ENCODE results near the gene BLOC1S5. TPM values are rescaled to one million over a fixed set of nuclear protein-coding genes. Genes with fewer than 3 reads are reported as not detected.

Gene BLOC1S5
- total and polyA plus RNA-seq, 2 of the 13 experiments (the other 11 are each of a cell fraction or from before 2014, with no cell fraction given) = 10.5 to 41.5 TPM

- H2AFZ ChIP-seq (ENCODE audit: low read length) = no peak overlapping the region
- no peaks in the 10 kb centered on the region for H3K9me3 ChIP-seq (ENCODE audit: low read length)
- CTCF ChIA-PET (ENCODE audit: low intra/inter-chr PET ratio, low total read pairs) = no interaction called here
- peaks cover 2 to 11% of the 10 kb centered on the region in 2 experiments; a peak in 3 of 5 replicates for H3K36me3 ChIP-seq (replicated peaks in 1 of 2; ENCODE audit: control insufficient read depth in 1 of 2, insufficient read depth in 2 of 2, low read length in 2 of 2)
- in situ Hi-C loops (cut with HindIII; ENCODE audit: extremely low pct_ligation_motif_present, low pct_unique_long_range_greater_than_20kb) = no loop called here
- intact Hi-C loops (cut with micrococcal nuclease; ENCODE audit: unreplicated experiment) = no loop called here
- no TSS peak for BruUV-seq (replicated peaks)
- DNase-seq (ENCODE audit: low spot score) = peak; percentile 41
- H3K27ac ChIP-seq (ENCODE audit: extremely low read length, insufficient read depth, low read length) = no peak overlapping the region
- peaks cover 29% of the 10 kb centered on the region for H3K4me1 ChIP-seq (ENCODE audit: insufficient read depth, low read length)
- ATAC-seq = peak; percentile 30; the same call in 2 of the 3 replicates
- H3K4me3 ChIP-seq (replicated peaks in 1 of 3; ENCODE audit: insufficient read depth in 1 of 3, low read depth in 2 of 3, low read length in 3 of 3) = no peak overlapping the region
- no peak for FAIRE-seq
- no peaks in the 10 kb centered on the region for H4K20me1 ChIP-seq (ENCODE audit: insufficient read depth, low read length)
- POLR2A ChIA-PET = no interaction called here
- peaks cover 6% of the 10 kb centered on the region for H3K79me2 ChIP-seq (ENCODE audit: insufficient read depth, low read length)
- H3K9ac ChIP-seq (ENCODE audit: insufficient read depth, low read depth, low read length) = no peak overlapping the region
- WGBS (ENCODE audit: low lambda C conversion rate) = 68% methylated on average over 3 of the region's 3 CpGs
- H3K27me3 ChIP-seq (ENCODE audit: control insufficient read depth in 1 of 2, insufficient read depth in 2 of 2, low read length in 2 of 2) = no peaks in the 10 kb centered on the region
- H3K4me2 ChIP-seq (ENCODE audit: low read depth, low read length) = no peak overlapping the region
- TF ChIP-seq ZNF547 (CRISPR knock-in tag; IDR thresholded peaks at IDR 0.05) (no peak), PATZ1 (CRISPR knock-in tag; IDR thresholded peaks at IDR 0.05) (no peak), CSRNP1 (CRISPR knock-in tag; IDR thresholded peaks at IDR 0.05) (no peak), JARID2 (CRISPR knock-in tag; IDR thresholded peaks at IDR 0.05; ENCODE audit: insufficient replicate concordance) (no peak), KMT2B (CRISPR knock-in tag; IDR thresholded peaks at IDR 0.05) (no peak), ARNT (IDR thresholded peaks at IDR 0.05) (no peak), ZNF792 (CRISPR knock-in tag; IDR thresholded peaks at IDR 0.05) (no peak), ZNF30 (CRISPR knock-in tag; IDR thresholded peaks at IDR 0.05) (no peak), ZNF713 (CRISPR knock-in tag; IDR thresholded peaks at IDR 0.05) (no peak), ZNF281 (CRISPR knock-in tag; IDR thresholded peaks at IDR 0.05; ENCODE audit: borderline replicate concordance) (no peak), DMAP1 (CRISPR knock-in tag; IDR thresholded peaks at IDR 0.05) (no peak), ZNF512B (CRISPR knock-in tag; IDR thresholded peaks at IDR 0.05; ENCODE audit: borderline replicate concordance) (no peak), POLR2A (IDR thresholded peaks at IDR 0.05; ENCODE audit: insufficient read depth in 1 of 2, low read depth in 2 of 2, low read length in 2 of 2) (no peak), RAD21 (CRISPR knock-in tag; IDR thresholded peaks at IDR 0.05) (no peak), SMAD3 (CRISPR knock-in tag; IDR thresholded peaks at IDR 0.05) (no peak), ZNF790 (CRISPR knock-in tag; IDR thresholded peaks at IDR 0.05; ENCODE audit: borderline replicate concordance) (no peak), ZNF124 (CRISPR knock-in tag; IDR thresholded peaks at IDR 0.05) (no peak), ZNF432 (CRISPR knock-in tag; IDR thresholded peaks at IDR 0.05; ENCODE audit: borderline replicate concordance) (no peak)
Measured at GRCh38 chr6:8075704-8076103, 11.5 kb upstream of the BLOC1S5 start.
